ENCODE measurements around the gene KLF4.

GRCh38 chr9:107520186-107520585 is 30.6 kb upstream of the KLF4 start:
- TF ChIP-seq EZH2phosphoT487 (IDR thresholded peaks at IDR 0.05; ENCODE audit: low read depth, severe bottlenecking, unreplicated experiment) (no peak), CTCF (IDR thresholded peaks at IDR 0.05; ENCODE audit: poor library complexity) (no peak)

All from hepatocyte (in vitro differentiated cells).